ENCODE measurements around the gene RAB20.

Gene RAB20

GRCh38 chr13:110476220-110476617 lies 85.3 kb downstream of the RAB20 start:
- no peaks in the 10 kb centered on the region for H3K27me3 ChIP-seq (ENCODE audit: insufficient read depth, low read length)

GRCh38 chr13:110475550-110476219 lies 85.8 kb downstream of the RAB20 start:
- H3K4me3 ChIP-seq (ENCODE audit: low read depth, low read length) = no peak overlapping the region
- H3K27ac ChIP-seq (ENCODE audit: low read depth, low read length) = no peak overlapping the region
- no peaks in the 10 kb centered on the region for H3K27me3 ChIP-seq (ENCODE audit: insufficient read depth, low read length)
- no peak overlapping the region for H2AFZ ChIP-seq (ENCODE audit: low read length, unreplicated experiment)
- H3K4me1 ChIP-seq (ENCODE audit: control insufficient read depth, insufficient read depth, low read length, unreplicated experiment) = peaks cover 3% of the 10 kb centered on the region
- H3K36me3 ChIP-seq (ENCODE audit: insufficient read depth, low read length) = peaks cover 3% of the 10 kb centered on the region; the same call in 1 of the 2 replicates
- no peaks in the 10 kb centered on the region for H3K79me2 ChIP-seq (ENCODE audit: control insufficient read depth, insufficient read depth, low read length, unreplicated experiment)

More at GRCh38 chr13:110476220-110476617, 85.3 kb downstream of the RAB20 start:
- Histone ChIP-seq H3K4me1 (ENCODE audit: control insufficient read depth, insufficient read depth, low read length, unreplicated experiment) (peaks cover 3% of the 10 kb centered on the region), H3K36me3 (ENCODE audit: insufficient read depth, low read length) (peaks cover 3% of the 10 kb centered on the region; the same call in 1 of the 2 replicates), H2AFZ (ENCODE audit: low read length, unreplicated experiment) (no peak overlapping the region), H3K27ac (ENCODE audit: low read depth, low read length) (no peak overlapping the region), H3K79me2 (ENCODE audit: control insufficient read depth, insufficient read depth, low read length, unreplicated experiment) (no peaks in the 10 kb centered on the region), H3K4me3 (ENCODE audit: low read depth, low read length) (no peak overlapping the region)

DNA sequence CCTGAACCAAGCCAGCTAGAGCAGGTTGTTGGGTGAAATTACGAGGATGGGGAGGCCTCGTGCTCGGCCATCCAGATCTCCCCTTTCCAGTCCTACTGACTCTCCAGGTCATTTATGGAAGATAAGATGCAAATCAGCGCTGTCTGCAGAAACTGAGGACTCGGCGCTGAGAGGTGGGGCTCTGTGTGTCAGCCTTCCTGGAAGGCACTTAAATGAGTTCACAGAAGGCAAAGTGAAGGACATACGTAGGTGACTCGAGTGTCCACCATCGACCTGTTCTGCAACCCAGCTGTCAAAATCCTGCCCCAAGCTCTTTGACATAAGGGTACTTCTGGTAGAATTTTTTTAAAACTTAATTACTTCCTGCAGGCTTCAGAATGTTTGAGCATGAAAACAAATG lies 86.4 kb downstream of the RAB20 start:
- no peak overlapping the region for H2AFZ ChIP-seq (ENCODE audit: low read length, unreplicated experiment)
- no peaks in the 10 kb centered on the region for H3K27me3 ChIP-seq (ENCODE audit: insufficient read depth, low read length)
- H3K4me3 ChIP-seq (ENCODE audit: low read depth, low read length) = no peak overlapping the region
- no peak overlapping the region for H3K27ac ChIP-seq (ENCODE audit: low read depth, low read length)
- peaks cover 3% of the 10 kb centered on the region for H3K4me1 ChIP-seq (ENCODE audit: control insufficient read depth, insufficient read depth, low read length, unreplicated experiment)
- peaks cover 3% of the 10 kb centered on the region; the same call in 1 of the 2 replicates for H3K36me3 ChIP-seq (ENCODE audit: insufficient read depth, low read length)
- no peaks in the 10 kb centered on the region for H3K79me2 ChIP-seq (ENCODE audit: control insufficient read depth, insufficient read depth, low read length, unreplicated experiment)

- Histone ChIP-seq H3K79me2 (ENCODE audit: control insufficient read depth, insufficient read depth, low read length, unreplicated experiment) (no peaks in the 10 kb centered on the region), H3K4me1 (ENCODE audit: control insufficient read depth, insufficient read depth, low read length, unreplicated experiment) (peaks cover 3% of the 10 kb centered on the region), H2AFZ (ENCODE audit: low read length, unreplicated experiment) (no peak overlapping the region), H3K27ac (ENCODE audit: low read depth, low read length) (no peak overlapping the region), H3K27me3 (ENCODE audit: insufficient read depth, low read length) (no peaks in the 10 kb centered on the region), H3K36me3 (ENCODE audit: insufficient read depth, low read length) (peaks cover 3% of the 10 kb centered on the region; the same call in 1 of the 2 replicates), H3K4me3 (ENCODE audit: low read depth, low read length) (no peak overlapping the region)
Observed at GRCh38 chr13:110474713-110475112, 86.8 kb downstream of the RAB20 start.
